Heart left ventricle (tissue), 13 donors: ENCODE data around the gene ZNF408.

Experiments
- CTCF ChIP-seq, 12 donors: fragments of 200-600 bp; sonication (generic) in 4 of 12; IDR thresholded peaks; one replicate each; pipeline versions ENCODE4 v1.5.0 to v1.8.0; 2018 to 2022; ENCODE audit warnings: antibody characterized with exemption in 12 of 12, mild to moderate bottlenecking in 5 of 12
- POLR2A ChIP-seq, 2 donors: fragments of 450-650 bp; IDR thresholded peaks; one replicate each; pipeline ENCODE4 v1.6.1; 2017; ENCODE audit warnings: antibody characterized with exemption in 2 of 2, mild to moderate bottlenecking in 2 of 2, moderate library complexity in 2 of 2
- donor health status: ischemic (EF 13 %, LVEDD 7.1; RV severe dilation, severe dysfunction).
- donor health status: DM: no; HTN: yes; CAD: no.
- donor health status: DM: no; HTN: no; CAD: no.
- donor health status: ischemic (EF 25% LVEDD 6.9; RV normal size, moderate dysfunction).
- donor health status: ischemic (EF 25% LVEDD 5.7; RV mildly dilated, moderate dysfunction).
- donor health status: ischemic (EF 35%, LVEDD 5.7; RV mildly dilated, moderate dysfunction).
- donor health status: nonischemic (EF 11% LVEDD 7.7; RV severe dilation, severe dysfunction).
- donor health status: DM: yes; HTN: yes; CAD: no.
- donor health status: PGD.
- donor health status: ischemic (EF 29% LVEDD 5.4; RV normal size, mild dysfunction).
- donor health status: nonischemic (EF 23%, LVEDD 6.1; RV moderate dilation, normal function).

- TF ChIP-seq CTCF (IDR thresholded peaks at IDR 0.05) (no peak), POLR2A (IDR thresholded peaks at IDR 0.05) (no peak)
Observed at GRCh38 chr11:46662366-46662765, 38.5 kb upstream of the ZNF408 start.
